NB4 (cell line): ENCODE data around the gene MYO7B.

Experiments
- CTCF ChIP-seq: IDR thresholded peaks from one replicate; pipeline ENCODE4 v1.5.1; 2012; ENCODE audit warnings: low read depth, low read length
- MAX ChIP-seq: IDR thresholded peaks from 2 replicates; pipeline ENCODE4 v1.6.1; 2011; ENCODE audit warnings: low read depth, low read length
- POLR2A ChIP-seq: IDR thresholded peaks from 2 replicates; pipeline ENCODE4 v1.6.1; 2011; ENCODE audit warnings: mild to moderate bottlenecking; ENCODE audit not compliant: insufficient read length; ENCODE audit errors: extremely low read depth

GRCh38 chr2:127678531-127678930, 143.0 kb downstream of the MYO7B start:
- TF ChIP-seq POLR2A, result no peak
- no peak for TF ChIP-seq CTCF
- TF ChIP-seq MAX, result no peak
